ENCODE data around the gene DAB1. TPM values are rescaled to one million over a fixed set of nuclear protein-coding genes. Genes with fewer than 3 reads are reported as not detected.

Gene DAB1
- total and polyA plus RNA-seq, 10 of the 15 experiments (the other 5 are each of a cell fraction or from before 2014, with no cell fraction given) = 0.02 to 0.10 (median 0.03) TPM; not detected in 5

DNA sequence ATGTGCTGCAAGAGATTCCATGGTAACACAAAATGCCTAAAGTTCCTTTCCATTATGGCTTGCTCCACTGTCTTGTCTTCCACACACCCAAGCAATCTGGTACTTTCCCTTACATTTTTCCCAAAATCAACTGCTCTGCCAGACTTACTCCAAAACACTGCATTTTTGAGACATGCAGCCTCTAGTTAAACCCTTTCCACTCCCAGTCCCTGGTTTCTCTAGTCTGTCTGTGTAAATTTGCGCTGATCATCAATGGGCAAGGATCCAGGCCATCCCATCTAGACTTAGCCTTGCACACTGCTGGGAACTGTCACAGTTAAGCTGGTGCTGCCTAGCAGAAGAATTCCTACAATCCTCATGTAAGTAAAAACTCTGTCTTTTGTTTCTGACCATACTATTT is 47.8 kb downstream of the DAB1 start:
- FAIRE-seq (no peak), DNase-seq (ENCODE audit: low read depth, low spot score) (no peak), ATAC-seq (no peak)
- H3K4me1 ChIP-seq (ENCODE audit: control insufficient read depth, insufficient read depth, low read length) = no peaks in the 10 kb centered on the region
- no peaks in the 10 kb centered on the region for H3K79me2 ChIP-seq (ENCODE audit: control insufficient read depth, insufficient read depth, low read length)
- no peak for TF ChIP-seq NRF1 (conservative IDR thresholded peaks at IDR 0.05; ENCODE audit: low read depth, low read length)
- TF ChIP-seq HDAC2 (IDR thresholded peaks at IDR 0.05) = no peak
- no peak for TF ChIP-seq NFXL1 (IDR thresholded peaks at IDR 0.05; ENCODE audit: borderline replicate concordance)
- TF ChIP-seq BACH1 (IDR thresholded peaks at IDR 0.05; ENCODE audit: borderline replicate concordance) = no peak
- TF ChIP-seq MYB (IDR thresholded peaks at IDR 0.05; ENCODE audit: borderline replicate concordance, low read depth, low read length) = no peak
- TF ChIP-seq STAT1 (conservative IDR thresholded peaks at IDR 0.05) = no peak
- no peak for TF ChIP-seq SUZ12 (IDR thresholded peaks at IDR 0.05; ENCODE audit: unreplicated experiment)
- no peak for TF ChIP-seq SPI1 (IDR thresholded peaks at IDR 0.05; ENCODE audit: borderline replicate concordance, insufficient read depth, low read depth, low read length)
- TF ChIP-seq, protein P1, sequence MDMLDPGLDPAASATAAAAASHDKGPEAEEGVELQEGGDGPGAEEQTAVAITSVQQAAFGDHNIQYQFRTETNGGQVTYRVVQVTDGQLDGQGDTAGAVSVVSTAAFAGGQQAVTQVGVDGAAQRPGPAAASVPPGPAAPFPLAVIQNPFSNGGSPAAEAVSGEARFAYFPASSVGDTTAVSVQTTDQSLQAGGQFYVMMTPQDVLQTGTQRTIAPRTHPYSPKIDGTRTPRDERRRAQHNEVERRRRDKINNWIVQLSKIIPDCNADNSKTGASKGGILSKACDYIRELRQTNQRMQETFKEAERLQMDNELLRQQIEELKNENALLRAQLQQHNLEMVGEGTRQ (IDR thresholded peaks at IDR 0.05; ENCODE audit: borderline replicate concordance, low read depth, low read length) = no peak
- TF ChIP-seq, protein P2, sequence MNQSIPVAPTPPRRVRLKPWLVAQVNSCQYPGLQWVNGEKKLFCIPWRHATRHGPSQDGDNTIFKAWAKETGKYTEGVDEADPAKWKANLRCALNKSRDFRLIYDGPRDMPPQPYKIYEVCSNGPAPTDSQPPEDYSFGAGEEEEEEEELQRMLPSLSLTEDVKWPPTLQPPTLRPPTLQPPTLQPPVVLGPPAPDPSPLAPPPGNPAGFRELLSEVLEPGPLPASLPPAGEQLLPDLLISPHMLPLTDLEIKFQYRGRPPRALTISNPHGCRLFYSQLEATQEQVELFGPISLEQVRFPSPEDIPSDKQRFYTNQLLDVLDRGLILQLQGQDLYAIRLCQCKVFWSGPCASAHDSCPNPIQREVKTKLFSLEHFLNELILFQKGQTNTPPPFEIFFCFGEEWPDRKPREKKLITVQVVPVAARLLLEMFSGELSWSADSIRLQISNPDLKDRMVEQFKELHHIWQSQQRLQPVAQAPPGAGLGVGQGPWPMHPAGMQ (IDR thresholded peaks at IDR 0.05; ENCODE audit: borderline replicate concordance) = no peak
- TF ChIP-seq GATAD2B (conservative IDR thresholded peaks at IDR 0.05; ENCODE audit: low read depth) = no peak
- TF ChIP-seq PAX5 (IDR thresholded peaks at IDR 0.05; ENCODE audit: borderline replicate concordance, low read depth, low read length) = no peak
- TF ChIP-seq MYC (IDR thresholded peaks at IDR 0.05; ENCODE audit: insufficient read depth, insufficient read length, insufficient replicate concordance, low read length, severe bottlenecking) = no peak
- TF ChIP-seq CBX3 (IDR thresholded peaks at IDR 0.05; ENCODE audit: borderline replicate concordance, low read depth) = no peak
- no peak for TF ChIP-seq RAD21 (IDR thresholded peaks at IDR 0.05; ENCODE audit: insufficient read depth, low read depth, low read length)
- TF ChIP-seq, protein P3, sequence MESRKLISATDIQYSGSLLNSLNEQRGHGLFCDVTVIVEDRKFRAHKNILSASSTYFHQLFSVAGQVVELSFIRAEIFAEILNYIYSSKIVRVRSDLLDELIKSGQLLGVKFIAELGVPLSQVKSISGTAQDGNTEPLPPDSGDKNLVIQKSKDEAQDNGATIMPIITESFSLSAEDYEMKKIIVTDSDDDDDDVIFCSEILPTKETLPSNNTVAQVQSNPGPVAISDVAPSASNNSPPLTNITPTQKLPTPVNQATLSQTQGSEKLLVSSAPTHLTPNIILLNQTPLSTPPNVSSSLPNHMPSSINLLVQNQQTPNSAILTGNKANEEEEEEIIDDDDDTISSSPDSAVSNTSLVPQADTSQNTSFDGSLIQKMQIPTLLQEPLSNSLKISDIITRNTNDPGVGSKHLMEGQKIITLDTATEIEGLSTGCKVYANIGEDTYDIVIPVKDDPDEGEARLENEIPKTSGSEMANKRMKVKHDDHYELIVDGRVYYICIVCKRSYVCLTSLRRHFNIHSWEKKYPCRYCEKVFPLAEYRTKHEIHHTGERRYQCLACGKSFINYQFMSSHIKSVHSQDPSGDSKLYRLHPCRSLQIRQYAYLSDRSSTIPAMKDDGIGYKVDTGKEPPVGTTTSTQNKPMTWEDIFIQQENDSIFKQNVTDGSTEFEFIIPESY (IDR thresholded peaks at IDR 0.05) = no peak
- intact Hi-C loops (cut with micrococcal nuclease; ENCODE audit: unreplicated experiment) = no loop called here
- no peak overlapping the region for H3K9ac ChIP-seq (ENCODE audit: control insufficient read depth, insufficient read depth, low read length)
- ChIA-PET RAD21 (ENCODE audit: unreplicated experiment) (no interaction called here), POLR2A (no interaction called here), CTCF (no interaction called here), SMC1A (ENCODE audit: uncharacterized antibody, unreplicated experiment) (no interaction called here)
- H3K27me3 ChIP-seq (replicated peaks in 1 of 2; ENCODE audit: control insufficient read depth in 2 of 2, insufficient read depth in 2 of 2, low read length in 1 of 2) = no peaks in the 10 kb centered on the region
- H3K4me2 ChIP-seq (ENCODE audit: control insufficient read depth, insufficient read depth) = no peak overlapping the region
- H2AFZ ChIP-seq (ENCODE audit: control insufficient read depth, low read depth, low read length) = no peak overlapping the region
- no peak overlapping the region for H3K4me3 ChIP-seq
- no peaks in the 10 kb centered on the region for H4K20me1 ChIP-seq (ENCODE audit: control insufficient read depth, insufficient read depth)
- no peaks in the 10 kb centered on the region for H3K36me3 ChIP-seq (ENCODE audit: control insufficient read depth in 2 of 2, insufficient read depth in 2 of 2, low read length in 1 of 2)
- H3K27ac ChIP-seq (ENCODE audit: control insufficient read depth, insufficient read depth) = no peak overlapping the region
- H3K9me3 ChIP-seq (replicated peaks; ENCODE audit: control insufficient read depth, insufficient read depth, low read length) = no peaks in the 10 kb centered on the region
- in situ Hi-C loops (cut with MboI) = no loop called here
- WGBS (ENCODE audit: insufficient coverage, insufficient replicate concordance, low lambda C conversion rate, missing lambda C conversion rate) = 0% methylated on average over 1 of the region's 1 CpG
- BruUV-seq (replicated peaks) = no TSS peak
